GM12801 (cell line): ENCODE data around the gene ZNF215.

Experiments
- CTCF ChIP-seq: IDR thresholded peaks from one replicate; pipeline ENCODE4 v1.5.1; 2011; ENCODE audit warnings: control low read depth; ENCODE audit not compliant: insufficient read length; ENCODE audit errors: extremely low read depth

Gene ZNF215

GRCh38 chr11:6895010-6895409 is 31.2 kb upstream of the ZNF215 start:
- TF ChIP-seq CTCF: no peak

- TF ChIP-seq CTCF: no peak
These were observed 27.3 kb upstream of the ZNF215 start for GRCh38 chr11:6898911-6899310.

GRCh38 chr11:6900327-6900999 is 25.8 kb upstream of the ZNF215 start:
- no peak for TF ChIP-seq CTCF

- TF ChIP-seq CTCF: no peak
These were observed 14.8 kb upstream of the ZNF215 start for GRCh38 chr11:6911378-6911777.

DNA sequence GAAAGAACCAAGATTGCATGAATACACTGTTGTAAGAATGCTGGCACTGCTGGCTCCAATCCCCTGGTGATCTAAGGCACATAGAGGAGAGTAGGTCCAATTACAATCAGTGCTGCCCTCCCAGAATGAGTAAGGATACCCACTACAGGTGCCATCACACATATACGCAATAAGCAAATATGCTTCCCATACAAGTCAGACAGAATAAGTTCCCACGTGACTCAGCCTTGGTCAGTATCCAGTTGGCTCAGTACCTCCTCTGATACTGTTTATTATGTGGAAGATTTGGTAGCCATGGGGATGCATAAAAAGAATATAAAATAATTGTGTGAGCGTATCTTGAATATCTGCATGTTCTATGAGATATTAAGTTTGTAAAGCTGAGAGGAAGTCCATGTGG is 14.3 kb upstream of the ZNF215 start:
- TF ChIP-seq CTCF: no peak

GRCh38 chr11:6919698-6920097 is 6.5 kb upstream of the ZNF215 start:
- TF ChIP-seq CTCF: no peak

- TF ChIP-seq CTCF: no peak
These were observed 5.5 kb upstream of the ZNF215 start, which contains the start of gene OR2D3 for GRCh38 chr11:6920702-6921101. Gene OR2D3 (plus strand): TSS chr11:6921002. CDS start chr11:6921002, 0 bp downstream.
